Spleen (tissue), 7 donors: ENCODE measurements around the gene CEMIP.

Experiments
- POLR2AphosphoS5 ChIP-seq, 3 donors: sonication (generic); formaldehyde crosslinking; IDR thresholded peaks; one replicate each; pipeline ENCODE4 v1.5.1; 2017; ENCODE audit warnings: antibody characterized with exemption in 3 of 3
- TF ChIP-seq, protein P1 (sequence below), 11 experiments: fragments of 200-600 bp in 7 of 11; fragments of 450-650 bp in 4 of 11; sonication (generic) in 4 of 11; IDR thresholded peaks in 8 of 11; conservative IDR thresholded peaks in 3 of 11; 1 replicate in 7 of 11; 2 replicates in 4 of 11; pipeline versions ENCODE4 v1.4.0 to v1.8.0; 2016 to 2021; ENCODE audit warnings: antibody characterized with exemption in 11 of 11, inconsistent platforms in 4 of 11, mild to moderate bottlenecking in 1 of 11
- donor health status: DM: no; HTN: no; CAD: no; lungs with moderate emphysema.
- donor health status: DM: no; HTN: no; CAD: no.
- donor health status: DM: no; HTN: no; CAD: no.

DNA sequence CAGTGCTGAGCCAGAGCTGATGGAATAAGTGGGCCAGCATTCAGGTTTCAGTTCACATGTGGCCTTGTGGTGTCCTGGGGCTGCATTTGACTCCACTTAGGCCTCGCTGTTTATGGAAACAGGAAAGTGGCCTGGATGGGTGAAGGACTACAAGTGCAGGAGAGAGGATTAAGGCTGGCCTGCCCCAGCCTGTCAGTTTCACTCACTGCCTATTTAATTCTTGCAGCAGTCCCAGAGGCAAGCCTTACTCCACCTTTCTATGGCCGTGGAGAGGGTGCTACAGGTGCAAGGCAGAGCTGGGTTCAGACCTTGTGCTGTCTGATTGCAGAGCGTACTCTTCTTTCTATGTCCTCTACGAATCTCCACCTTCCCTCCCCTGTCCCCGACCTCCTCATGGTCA is 46.4 kb upstream of the CEMIP start:
- peak in 1 of 3 donors; percentile 37 for TF ChIP-seq POLR2AphosphoS5 (IDR thresholded peaks at IDR 0.05)
- TF ChIP-seq, protein P1, sequence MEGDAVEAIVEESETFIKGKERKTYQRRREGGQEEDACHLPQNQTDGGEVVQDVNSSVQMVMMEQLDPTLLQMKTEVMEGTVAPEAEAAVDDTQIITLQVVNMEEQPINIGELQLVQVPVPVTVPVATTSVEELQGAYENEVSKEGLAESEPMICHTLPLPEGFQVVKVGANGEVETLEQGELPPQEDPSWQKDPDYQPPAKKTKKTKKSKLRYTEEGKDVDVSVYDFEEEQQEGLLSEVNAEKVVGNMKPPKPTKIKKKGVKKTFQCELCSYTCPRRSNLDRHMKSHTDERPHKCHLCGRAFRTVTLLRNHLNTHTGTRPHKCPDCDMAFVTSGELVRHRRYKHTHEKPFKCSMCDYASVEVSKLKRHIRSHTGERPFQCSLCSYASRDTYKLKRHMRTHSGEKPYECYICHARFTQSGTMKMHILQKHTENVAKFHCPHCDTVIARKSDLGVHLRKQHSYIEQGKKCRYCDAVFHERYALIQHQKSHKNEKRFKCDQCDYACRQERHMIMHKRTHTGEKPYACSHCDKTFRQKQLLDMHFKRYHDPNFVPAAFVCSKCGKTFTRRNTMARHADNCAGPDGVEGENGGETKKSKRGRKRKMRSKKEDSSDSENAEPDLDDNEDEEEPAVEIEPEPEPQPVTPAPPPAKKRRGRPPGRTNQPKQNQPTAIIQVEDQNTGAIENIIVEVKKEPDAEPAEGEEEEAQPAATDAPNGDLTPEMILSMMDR (IDR thresholded peaks at IDR 0.05 in 8 of 11, conservative IDR thresholded peaks at IDR 0.05 in 3 of 11): no peak
